ENCODE results near the gene CMAS.

DNA sequence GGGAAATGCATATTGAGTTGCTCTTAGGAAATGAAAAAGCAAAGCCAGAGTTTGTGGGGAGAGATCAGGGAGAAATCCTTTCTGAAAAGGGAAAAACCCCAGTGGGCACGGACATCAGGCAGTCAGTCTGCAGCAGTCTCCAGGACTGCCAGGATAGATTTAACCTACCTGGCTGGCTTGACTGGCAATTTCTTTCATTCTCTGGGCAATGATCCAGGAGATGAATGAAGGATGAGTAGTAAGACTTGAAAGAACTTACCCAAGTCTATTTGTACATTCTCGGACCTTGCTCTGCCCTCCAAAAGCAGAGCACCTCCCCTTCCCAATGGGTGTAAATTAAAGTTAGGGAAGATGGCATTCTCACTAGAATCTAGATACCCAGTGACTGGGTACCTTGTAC lies 42.9 kb downstream of the CMAS start:
- TF ChIP-seq, protein P1, sequence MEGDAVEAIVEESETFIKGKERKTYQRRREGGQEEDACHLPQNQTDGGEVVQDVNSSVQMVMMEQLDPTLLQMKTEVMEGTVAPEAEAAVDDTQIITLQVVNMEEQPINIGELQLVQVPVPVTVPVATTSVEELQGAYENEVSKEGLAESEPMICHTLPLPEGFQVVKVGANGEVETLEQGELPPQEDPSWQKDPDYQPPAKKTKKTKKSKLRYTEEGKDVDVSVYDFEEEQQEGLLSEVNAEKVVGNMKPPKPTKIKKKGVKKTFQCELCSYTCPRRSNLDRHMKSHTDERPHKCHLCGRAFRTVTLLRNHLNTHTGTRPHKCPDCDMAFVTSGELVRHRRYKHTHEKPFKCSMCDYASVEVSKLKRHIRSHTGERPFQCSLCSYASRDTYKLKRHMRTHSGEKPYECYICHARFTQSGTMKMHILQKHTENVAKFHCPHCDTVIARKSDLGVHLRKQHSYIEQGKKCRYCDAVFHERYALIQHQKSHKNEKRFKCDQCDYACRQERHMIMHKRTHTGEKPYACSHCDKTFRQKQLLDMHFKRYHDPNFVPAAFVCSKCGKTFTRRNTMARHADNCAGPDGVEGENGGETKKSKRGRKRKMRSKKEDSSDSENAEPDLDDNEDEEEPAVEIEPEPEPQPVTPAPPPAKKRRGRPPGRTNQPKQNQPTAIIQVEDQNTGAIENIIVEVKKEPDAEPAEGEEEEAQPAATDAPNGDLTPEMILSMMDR (IDR thresholded peaks at IDR 0.05 in 2 of 3, conservative IDR thresholded peaks at IDR 0.05 in 1 of 3; ENCODE audit: borderline replicate concordance in 1 of 3, insufficient read depth in 1 of 3, low read depth in 2 of 3, low read length in 2 of 3) = no peak
- no peak for TF ChIP-seq POLR2A (IDR thresholded peaks at IDR 0.05; ENCODE audit: borderline replicate concordance, extremely low read depth, insufficient read depth, insufficient read length)
- TF ChIP-seq POLR2AphosphoS5 (IDR thresholded peaks at IDR 0.05; ENCODE audit: low read depth, low read length) = no peak
- TF ChIP-seq FOSL1 (IDR thresholded peaks at IDR 0.05; ENCODE audit: low read depth) = no peak
- no peak for TF ChIP-seq JUND (IDR thresholded peaks at IDR 0.05)

Data from HCT116 (cell line).